HG02885 (cell line): ENCODE data around the gene RNF34.
A peak's percentile ranks its signal among the peaks of the same experiment; 100 is the strongest.
"Not testable (repeated sequence)": the region's sequence is repeated elsewhere in the genome, so short reads cannot be mapped to it uniquely, and the experiment has no call there.

ENCODE experiments used
- ATAC-seq: cut with Tn5 transposase; IDR thresholded peaks from one replicate; pipeline ENCODE4 v1.9.1; 2021; ENCODE audit warnings: mild to moderate bottlenecking; ENCODE audit not compliant: unreplicated experiment, poor library complexity

RNF34 gene, protein sequence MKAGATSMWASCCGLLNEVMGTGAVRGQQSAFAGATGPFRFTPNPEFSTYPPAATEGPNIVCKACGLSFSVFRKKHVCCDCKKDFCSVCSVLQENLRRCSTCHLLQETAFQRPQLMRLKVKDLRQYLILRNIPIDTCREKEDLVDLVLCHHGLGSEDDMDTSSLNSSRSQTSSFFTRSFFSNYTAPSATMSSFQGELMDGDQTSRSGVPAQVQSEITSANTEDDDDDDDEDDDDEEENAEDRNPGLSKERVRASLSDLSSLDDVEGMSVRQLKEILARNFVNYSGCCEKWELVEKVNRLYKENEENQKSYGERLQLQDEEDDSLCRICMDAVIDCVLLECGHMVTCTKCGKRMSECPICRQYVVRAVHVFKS

DNA sequence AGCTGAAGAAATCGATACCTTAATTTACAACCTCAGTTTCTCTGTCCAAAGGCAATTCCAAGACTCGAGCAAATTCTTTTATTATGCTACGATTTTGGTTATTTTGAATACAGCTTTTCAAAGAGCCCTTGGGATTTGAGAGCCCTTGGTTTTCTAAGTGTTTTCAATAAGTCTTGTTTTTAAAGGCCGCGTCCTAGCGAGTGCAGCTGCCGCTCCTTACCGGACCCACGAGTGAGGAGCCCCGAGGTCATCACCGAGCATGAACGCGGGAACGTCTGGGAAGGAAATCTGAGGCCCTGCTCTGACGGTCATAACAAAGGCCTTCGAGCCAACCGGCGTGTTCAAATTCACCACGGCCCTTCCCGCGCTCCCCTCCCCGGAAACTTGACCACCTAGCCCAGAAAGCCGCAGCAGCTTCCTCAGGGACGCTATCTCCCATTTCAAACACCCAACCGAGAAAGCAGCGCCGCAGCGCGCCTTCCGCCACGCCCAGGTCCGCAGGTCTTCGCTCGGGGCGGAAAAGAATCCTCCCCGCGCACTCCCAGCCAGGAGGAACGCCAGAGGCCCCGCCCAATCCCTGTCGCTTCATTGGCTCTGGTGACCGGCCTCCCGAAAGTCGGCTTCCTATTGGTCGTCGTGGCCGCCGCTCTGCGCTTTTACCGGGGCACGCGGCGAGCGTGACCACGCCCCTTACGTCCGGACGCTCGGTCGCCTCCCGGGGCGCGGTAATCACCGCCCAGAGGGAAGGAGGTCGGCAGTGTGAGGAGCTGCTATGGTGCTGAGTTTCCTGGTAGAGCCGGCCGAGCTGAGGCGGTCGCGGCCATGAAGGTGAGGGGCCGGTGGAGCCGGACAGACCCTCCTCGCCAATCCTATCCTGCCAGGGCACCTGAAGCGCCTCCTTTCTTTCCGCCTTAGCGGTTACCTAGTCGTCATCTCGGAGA, at the start of gene RNF34:
TSS of gene RNF34 (plus strand) at position 728 of the 941 bp plus-strand sequence. CDS start at position 823, 95 bp downstream.
- ATAC-seq, result peak; percentile 93

DNA sequence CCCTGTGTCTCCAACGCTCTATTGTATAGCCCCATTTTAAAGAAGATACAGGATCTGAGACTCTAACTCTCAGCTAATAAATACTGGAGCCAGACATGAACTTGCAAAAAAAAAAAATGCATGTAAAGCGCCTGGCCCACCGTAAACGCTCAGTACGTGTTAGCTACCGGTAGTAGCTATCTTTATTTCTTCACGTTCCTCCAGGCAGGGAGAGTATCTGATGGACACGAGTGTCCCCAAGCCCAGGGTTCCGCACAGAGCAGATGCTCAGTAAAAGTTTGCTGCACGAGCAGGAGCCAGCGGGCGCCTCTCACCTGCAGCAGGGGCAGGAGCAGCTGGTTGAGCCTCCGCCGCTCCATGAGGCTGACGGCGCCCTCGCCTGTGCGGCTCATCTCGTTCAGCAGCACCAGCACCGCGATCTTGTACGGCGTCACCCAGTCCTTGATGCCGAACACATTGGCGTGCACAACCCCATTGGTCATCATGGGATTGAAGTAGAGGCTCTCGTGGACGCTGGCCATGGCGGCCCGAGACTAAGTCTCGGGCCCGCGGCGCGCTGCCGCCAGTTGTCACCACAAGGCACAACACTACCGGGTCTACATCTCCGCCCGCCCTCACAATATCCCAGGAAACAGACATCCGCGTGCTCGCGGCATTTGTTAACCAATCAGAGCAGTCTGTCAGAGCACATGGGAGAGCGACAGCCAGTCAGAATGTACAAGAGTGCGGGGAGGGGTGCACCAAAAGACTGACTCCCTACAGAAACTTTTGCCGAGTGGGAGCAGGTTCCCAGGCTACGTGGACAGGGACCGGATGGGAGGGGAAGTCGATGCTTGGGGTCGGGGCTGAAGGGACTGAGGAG, 47.9 kb upstream of the RNF34 start, which contains the start of gene ANAPC5:
TSS of gene ANAPC5 (minus strand) at position 592 of the 862 bp plus-strand sequence. CDS start at position 521, 71 bp downstream.
- ATAC-seq, result peak; percentile 97

DNA sequence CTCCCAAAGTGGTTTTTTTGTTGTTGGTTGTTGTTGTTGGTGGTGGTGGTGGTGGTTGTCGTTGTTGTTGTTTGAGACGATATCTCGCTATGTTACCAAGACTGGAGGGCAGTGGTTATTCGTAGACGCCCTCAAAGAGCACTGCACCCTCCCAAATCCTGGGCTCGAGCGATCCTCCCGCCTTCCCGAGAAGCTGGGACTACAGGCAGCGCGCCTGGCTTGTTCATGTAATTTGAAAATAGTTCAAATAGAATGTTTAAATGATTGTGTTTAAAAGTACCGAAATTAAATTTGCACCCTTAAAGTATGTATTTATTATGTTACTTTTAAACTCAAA, 47.3 kb upstream of the RNF34 start:
- ATAC-seq, result no peak

DNA sequence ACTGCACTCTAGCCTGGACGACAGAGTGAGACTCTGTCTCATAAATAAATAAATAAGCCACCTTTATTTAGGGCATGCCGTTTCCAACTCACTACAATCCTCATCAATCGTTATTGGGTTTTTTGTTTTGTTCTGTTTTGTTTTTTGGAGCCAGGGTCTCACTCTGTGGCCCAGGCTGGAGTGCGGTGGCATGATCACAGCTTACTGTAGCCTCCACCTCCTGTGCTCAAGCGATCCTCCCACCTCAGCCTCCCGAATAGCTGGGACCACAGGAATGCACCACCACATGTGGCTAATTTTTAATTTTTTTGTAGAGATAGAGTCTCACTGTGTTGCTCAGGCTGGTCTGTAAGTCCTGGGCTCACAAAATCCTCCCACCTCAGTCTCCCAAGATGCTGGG, 44.1 kb upstream of the RNF34 start:
- ATAC-seq, result no peak

DNA sequence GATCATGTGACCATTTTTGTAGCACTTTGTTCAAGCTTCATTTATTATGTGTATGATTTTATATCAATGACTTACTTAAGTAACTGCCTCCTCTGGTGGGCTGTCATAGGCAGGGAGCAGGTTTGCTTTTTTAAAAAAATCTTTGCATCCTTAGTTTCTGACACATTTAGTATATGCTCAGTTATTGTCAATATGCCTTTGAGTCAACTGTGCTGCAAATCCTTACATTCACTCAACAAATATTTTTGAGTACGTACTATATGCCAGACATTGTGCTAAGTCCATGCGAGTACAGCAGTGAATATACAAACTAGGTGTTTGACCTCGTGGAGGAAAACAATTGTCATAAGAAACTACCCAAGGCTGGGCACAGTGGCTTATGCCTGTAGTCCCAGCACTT, 43.3 kb upstream of the RNF34 start:
- no peak for ATAC-seq

DNA sequence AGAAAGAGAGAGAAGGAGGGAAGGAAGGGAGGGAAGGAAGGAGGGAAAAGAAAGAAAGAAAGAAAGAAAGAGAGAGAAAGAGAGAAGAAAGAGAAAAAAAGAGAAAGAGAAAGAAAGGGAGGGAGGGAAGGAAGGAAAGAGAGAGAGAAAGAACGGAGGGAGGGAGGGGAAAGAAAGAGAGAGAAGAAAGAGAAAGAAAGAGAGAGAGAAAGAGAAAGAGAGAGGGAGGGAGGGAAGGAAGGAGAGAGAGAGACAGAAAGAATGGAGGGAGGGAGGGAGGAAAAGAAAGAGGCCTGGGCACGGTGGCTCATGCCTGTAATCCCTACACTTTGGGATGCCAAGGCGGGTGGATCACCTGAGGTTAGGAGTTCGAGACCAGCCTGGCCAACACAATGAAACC, 42.6 kb upstream of the RNF34 start:
- no peak for ATAC-seq

DNA sequence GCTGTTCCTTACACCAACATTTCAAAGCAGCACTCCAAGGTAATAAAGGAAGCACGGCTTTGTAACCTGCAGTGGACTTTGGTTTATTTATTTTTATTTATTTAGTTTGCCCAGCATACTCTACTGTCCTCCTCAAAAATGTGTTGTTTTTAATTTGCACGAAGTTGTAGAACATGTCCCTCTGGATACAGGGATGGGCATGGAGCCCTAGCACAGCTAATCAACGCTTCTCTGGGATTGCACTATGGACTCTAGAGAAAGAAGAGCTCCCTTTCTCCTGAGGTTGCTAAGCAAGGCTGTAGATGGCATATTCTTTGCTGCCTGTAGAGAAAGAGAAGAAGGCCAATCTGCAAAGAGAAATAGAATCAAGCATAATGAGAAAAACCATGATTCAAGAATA, 41.8 kb upstream of the RNF34 start:
- ATAC-seq, result no peak

DNA sequence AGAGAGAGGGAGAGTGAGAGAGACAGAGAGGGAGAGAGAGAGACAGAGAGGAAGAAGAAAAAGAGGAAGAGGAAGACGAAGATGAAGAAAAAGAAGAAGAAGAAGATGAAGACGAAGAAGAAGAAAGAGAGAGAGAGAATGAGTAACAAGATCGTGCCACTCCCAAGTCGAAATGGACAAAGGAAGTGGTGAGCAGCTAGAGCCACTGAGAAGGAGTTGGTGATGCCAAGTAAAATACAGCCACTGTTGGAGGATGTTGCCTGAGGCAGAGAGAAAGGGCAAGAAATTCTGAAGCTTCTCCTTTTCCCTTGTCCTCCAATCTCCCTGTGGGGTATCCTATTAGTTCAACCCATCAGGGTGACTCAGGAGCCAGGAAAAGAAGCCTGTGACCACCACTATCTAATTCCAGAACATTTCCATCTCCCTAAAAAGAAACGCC, 35.2 kb upstream of the RNF34 start:
- ATAC-seq, result no peak

DNA sequence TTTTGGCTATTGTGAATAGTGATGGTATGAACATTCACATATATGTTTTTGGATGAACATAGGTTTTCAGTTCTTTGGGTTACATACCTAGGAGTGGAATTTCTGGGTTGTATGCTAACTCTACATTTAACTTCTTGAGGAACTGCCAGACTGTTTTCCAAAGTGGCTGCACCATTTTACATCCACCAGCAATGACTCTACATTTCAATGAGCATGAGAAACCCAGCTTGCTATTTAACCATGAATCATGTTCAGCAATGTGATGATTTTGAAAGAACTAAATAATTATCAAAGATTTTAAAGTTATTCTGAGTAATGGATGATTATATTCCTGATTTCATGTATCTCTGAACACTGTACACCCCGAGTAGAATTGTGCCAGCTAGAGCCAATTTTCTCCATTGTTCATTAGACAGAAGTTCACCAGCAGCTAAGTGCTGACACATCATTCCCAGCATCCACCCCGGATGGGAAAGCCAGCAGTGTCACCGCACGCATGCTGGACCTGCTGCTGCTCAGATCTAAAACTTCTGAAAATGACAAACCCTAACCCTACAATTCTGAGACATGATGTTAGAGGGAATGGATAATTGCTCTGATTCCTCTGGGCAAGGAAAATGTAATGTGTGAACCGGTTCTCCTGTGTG, 34.4 kb upstream of the RNF34 start:
- ATAC-seq, result no peak

DNA sequence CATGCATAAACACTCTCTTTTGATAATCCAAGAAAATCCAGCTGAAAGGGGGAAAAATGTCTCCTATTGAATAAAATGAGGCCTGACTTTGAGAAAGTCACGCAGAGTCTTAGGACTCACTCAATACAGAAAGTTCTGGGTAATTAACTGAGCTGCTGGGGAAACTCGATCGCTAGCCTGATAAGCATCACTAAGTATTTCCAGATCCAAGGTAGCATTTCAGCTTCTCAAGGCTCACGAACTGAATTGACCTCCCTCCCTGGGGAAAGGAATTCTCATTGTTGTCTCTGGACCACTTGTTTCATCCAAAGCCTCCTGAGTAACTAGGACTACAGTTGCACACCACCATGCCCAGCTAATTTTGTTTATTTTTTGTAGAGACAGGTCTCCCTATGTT, 33.9 kb upstream of the RNF34 start:
- no peak for ATAC-seq

DNA sequence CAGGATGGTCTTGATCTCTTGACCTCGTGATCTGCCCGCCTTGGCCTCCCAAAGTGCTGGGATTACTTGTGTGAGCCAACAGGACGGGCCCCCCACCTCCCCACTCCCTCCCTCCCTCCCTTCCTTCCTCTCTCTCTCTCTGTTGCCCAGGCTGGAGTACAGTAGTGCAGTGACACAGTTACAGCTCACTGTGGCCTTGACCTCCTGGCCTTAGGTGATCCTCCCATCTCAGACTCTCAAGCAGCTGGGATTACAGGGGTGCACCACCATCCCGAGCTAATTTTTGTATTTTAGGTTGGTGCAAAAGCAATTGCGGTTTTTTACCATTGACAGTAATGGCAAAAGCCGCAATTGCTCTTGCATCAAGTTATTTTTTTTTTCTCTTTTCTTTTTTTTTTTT, 28.5 kb upstream of the RNF34 start:
- no peak for ATAC-seq

DNA sequence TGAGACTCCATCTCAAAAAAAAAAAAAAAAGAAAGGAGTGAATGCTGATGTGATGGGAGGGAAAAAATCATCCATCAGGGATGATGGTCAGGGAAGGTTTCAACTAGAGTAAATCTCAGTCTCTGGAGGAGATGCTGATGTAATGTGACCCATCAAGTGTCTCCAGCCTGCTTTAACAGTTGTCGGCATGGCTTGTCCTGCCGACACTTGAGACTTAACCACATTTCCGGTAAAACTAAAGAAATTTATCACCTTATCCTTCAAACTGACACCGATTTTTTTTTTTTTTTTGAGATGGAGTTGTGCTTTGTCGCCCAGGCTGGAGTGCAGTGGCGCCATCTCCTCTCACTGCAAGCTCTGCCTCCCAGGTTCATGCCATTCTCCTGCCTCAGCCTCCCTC, 26.2 kb upstream of the RNF34 start:
- no peak for ATAC-seq

DNA sequence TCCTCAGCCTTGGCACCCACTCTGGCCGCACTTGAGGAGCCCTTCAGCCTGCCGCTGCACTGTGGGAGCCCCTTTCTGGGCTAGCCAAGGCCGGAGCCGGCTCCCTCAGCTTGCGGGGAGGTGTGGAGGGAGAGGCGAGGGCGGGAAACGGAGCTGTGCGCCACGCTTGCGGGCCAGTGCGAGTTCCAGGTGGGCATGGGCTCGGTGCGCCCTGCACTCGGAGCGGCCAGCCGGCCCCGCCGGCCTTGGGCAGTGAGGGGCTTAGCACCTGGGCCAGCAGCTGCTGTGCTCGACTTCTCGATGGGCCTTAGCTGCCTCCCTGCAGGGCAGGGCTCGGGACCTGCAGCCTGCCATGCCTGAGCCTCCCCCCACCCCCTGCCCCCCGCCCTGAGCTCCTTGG, 25.6 kb upstream of the RNF34 start:
- not testable (repeated sequence) for ATAC-seq

DNA sequence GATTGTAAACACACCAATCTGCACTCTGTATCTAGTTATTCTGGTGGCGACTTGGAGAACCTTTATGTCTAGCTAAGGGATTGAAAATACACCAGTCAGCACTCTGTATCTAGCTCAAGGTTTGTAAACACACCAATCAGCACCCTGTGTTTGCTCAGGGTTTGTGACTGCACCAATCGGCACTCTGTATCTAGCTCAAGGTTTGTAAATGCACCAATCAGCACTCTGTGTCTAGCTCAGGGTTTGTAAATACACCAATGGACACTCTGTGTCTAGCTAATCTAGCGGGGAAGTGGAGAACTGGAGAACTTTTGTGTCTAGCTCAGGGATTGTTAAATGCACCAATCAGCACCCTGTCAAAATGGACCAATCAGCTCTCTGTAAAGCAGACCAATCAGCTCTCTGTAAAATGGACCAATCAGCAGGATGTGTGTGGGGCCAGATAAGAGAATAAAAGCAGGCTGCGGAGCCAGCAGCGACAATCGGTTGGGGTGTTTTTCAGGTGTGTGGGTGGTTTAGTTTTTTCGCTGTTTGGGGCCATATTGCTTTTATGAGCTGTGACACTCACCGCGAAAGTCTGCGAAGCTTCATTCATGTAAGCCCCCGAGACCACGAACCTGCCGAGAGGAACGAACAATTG, 24.9 kb upstream of the RNF34 start:
- not testable (repeated sequence) for ATAC-seq

DNA sequence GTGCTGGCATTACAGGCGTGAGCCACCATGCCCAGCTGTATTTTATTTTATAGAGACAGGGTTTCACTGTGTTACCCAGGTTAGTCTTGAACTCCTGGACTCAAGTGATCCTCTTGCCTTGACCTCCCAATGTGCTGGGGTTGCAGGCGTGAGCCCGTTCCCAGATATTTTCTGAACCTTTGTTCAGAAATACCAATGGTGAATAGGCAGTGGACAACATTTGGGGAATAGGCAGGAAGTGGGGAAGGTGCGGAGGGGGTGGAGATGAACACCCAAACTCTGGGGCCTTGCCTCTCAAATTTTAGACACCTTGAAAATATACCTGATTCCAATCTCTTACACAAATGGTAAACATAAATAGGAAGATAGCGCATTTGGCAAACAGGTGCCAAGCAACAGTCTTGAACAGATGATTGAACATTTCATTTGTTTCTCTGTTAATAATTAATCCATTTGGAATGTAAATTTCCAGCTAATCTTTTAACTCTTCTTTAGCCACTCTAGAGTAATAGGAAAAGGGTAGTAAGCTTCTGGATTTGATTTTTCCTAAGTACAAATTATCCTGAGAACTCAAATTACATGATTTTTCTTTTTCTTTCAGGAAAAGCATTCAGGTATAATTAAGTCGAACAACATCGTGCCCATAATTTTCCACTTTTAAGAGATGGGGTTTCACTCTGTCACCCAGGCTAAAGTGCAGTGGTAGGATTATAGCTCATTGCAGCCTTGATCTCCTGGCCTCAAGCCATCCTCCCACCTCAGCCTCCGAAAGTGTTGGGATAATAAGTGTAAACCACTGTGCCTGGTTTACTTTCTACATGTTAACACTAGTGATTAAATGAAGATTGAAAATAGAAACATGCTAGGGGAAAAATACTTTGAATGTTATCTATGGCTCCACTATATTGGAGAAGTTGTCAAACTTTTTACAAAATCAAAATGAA, 22.9 kb upstream of the RNF34 start:
- no peak for ATAC-seq

DNA sequence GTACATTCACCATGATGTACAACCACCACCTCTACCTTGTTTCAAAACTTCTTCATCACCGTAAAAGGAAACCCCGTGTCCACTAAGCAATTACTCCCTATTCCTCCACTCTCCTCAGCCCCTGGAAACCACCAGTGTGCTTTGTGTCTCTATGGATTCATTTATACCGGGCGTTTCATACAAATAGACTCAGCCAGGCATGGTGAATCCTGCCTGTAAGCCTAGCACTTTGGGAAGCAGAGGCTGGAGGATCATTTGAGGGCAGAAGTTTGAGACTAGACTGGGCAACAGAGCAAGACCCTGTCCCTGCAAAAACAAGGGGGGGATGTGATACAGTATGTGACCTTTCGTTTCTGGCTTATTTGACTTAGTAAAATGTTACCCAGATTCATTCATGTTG, 21.2 kb upstream of the RNF34 start:
- no peak for ATAC-seq

DNA sequence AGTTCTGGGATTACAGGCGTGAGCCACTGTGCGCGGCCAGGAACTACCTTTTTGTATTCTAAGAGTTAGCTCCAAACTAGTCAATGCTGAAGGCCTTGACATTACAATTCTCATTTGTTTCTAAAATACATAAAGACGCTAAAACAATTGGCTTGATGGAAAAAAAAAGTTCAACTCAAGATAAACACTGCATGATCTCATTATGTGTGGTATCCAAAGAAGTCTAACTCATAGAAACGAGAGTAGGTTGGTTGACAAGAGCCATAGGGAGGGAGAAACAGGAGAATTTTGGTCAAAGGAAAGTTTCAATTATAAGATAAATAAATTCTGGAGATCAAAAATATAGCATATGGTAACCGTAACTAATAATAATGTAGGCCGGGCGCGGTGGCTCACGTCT, 20.0 kb upstream of the RNF34 start:
- ATAC-seq, result no peak

DNA sequence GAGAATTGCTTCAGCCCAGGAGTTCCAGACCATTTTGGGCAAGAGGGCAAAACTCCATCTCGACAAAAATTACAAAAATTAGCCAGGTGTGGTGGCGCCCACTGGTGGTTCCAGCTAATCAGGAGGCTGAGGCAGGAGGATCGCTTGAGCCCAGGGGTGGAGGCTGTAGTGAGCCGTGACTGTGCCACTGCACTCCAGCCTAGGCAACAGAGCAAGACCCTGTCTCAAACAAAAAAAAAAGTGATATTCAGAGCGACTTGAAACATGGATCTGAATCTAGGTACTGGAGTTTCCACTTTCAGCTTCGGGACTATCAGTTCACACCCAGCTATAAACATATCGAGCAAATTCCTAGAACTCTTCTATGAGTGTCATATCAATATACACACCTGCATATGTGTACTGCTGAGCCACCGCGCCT, 16.3 kb upstream of the RNF34 start:
- no peak for ATAC-seq
